GM18951 (cell line): ENCODE data around the gene SLC4A8.

Source experiments
- POLR2A ChIP-seq: IDR thresholded peaks from 4 replicates; pipeline ENCODE4 v1.6.1; 2011; ENCODE audit warnings: mild to moderate bottlenecking; ENCODE audit not compliant: insufficient read length, insufficient read depth; ENCODE audit errors: extremely low read depth
- in situ Hi-C: fragments of 300-500 bp; cut with MboI; formaldehyde crosslinking; loops from one replicate; pipeline ENCODE4 v1.12.0; 2022; ENCODE audit warnings: low sequenced_read_pairs, mixed read lengths, inconsistent platforms; ENCODE audit not compliant: unreplicated experiment

SLC4A8 gene

DNA sequence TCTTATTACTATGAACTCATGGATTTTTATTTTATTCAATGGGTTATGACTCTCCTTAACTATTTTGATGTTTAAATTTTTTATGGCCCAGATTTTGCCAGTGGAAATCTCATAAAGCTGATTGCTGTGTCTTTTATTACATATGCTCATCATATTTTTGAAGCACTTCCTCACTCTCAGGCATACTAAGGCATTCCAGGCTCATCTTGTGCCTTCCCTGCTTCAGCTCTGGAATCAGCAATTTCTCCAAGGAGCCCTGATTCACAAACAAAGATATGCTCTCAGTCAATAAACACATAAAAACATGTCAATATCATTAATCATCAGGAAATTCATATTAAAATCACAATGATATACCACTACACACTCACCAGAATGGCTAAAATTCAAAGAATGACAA lies 121.5 kb downstream of the SLC4A8 start:
- no peak for TF ChIP-seq POLR2A
- in situ Hi-C loops: no loop called here

GRCh38 chr12:51547606-51548005 lies 123.0 kb downstream of the SLC4A8 start:
- in situ Hi-C loops: no loop called here
- TF ChIP-seq POLR2A: no peak

DNA sequence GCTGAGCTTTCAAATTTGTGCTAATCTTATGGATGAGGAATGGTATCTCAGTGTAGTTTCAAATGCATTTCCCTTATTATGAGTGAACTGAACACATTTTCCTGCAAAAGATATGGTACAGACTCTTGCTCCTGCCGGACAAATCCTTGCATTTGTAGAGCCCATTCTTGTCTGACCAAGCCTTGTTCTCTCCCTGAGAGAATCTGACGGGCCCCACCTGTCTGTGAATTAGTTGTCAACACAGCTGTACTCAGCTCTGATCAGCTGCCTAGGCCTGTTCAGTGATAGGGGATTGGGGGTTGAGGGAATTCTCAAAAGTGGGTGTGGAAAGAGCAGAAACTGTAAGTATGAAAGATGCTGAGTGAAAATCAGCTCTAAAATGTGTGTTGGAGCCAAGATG lies 123.6 kb downstream of the SLC4A8 start:
- no peak for TF ChIP-seq POLR2A

DNA sequence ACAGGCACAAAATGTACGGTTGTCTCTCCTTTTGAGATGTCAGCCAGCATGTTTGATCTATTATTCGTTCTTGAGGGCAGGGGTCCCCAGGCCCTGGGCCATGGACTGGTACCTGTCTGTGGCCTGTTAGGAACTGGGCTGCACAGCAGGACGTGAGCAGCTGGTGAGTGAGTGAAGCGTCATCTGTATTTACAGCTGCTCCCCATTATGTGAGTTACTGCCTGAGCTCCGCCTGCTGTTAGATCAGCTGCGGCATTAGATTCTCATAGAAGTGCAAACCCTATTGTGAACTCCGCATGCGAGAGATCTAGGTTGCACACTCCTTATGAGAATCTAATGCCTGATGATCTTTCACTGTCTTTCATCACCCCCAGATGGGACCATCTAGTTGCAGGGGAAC lies 125.0 kb downstream of the SLC4A8 start:
- in situ Hi-C loops: no loop called here
- TF ChIP-seq POLR2A: no peak

More for the DNA sequence above, 123.6 kb downstream of the SLC4A8 start:
- in situ Hi-C loops: no loop called here
